GM23338 (cell line): Measurements from ENCODE around the gene PRR18.

Experiments used
- CREB1 ChIP-seq: fragments of 250-450 bp; sonication (Bioruptor Pico); IDR thresholded peaks from 2 replicates; pipeline ENCODE4 v1.5.0; 2020; ENCODE audit warnings: low read depth, mild to moderate bottlenecking, moderate library complexity
- CTCF ChIP-seq, 2 experiments: fragments of 200-600 bp in 1 of 2; sonication (generic) in 1 of 2; conservative IDR thresholded peaks; 2 replicates each; pipeline versions ENCODE4 v1.5.1 to v1.6.1; 2016 to 2017; ENCODE audit warnings: antibody characterized with exemption in 2 of 2, low read depth in 2 of 2, mild to moderate bottlenecking in 2 of 2, moderate library complexity in 1 of 2
- ETS1 ChIP-seq: IDR thresholded peaks from 2 replicates; pipeline ENCODE4 v1.6.1; 2016; ENCODE audit warnings: antibody characterized with exemption
- EZH2 ChIP-seq: fragments of 200-600 bp; sonication (generic); IDR thresholded peaks from one replicate; pipeline ENCODE4 v1.8.0; 2017; ENCODE audit warnings: antibody characterized with exemption, mild to moderate bottlenecking, low read depth; ENCODE audit not compliant: unreplicated experiment
- EZH2phosphoT487 ChIP-seq: fragments of 200-600 bp; sonication (generic); IDR thresholded peaks from one replicate; pipeline ENCODE4 v1.8.1; 2018; ENCODE audit warnings: antibody characterized with exemption; ENCODE audit not compliant: unreplicated experiment
- JUNB ChIP-seq: IDR thresholded peaks from one replicate; pipeline ENCODE4 v1.6.1; 2016; ENCODE audit warnings: antibody characterized with exemption; ENCODE audit not compliant: unreplicated experiment
- NANOG ChIP-seq: IDR thresholded peaks from 2 replicates; pipeline ENCODE4 v1.6.1; 2016; ENCODE audit warnings: antibody characterized with exemption, borderline replicate concordance
- POLR2AphosphoS5 ChIP-seq: IDR thresholded peaks from 2 replicates; pipeline ENCODE4 v1.6.1; 2016; ENCODE audit warnings: antibody characterized with exemption, low read depth
- REST ChIP-seq: IDR thresholded peaks from one replicate; pipeline ENCODE4 v1.6.1; 2018; ENCODE audit warnings: antibody characterized with exemption; ENCODE audit not compliant: unreplicated experiment
- STAT1 ChIP-seq: IDR thresholded peaks from one replicate; pipeline ENCODE4 v1.6.1; 2016; ENCODE audit warnings: antibody characterized with exemption; ENCODE audit not compliant: unreplicated experiment
- ZNF114 ChIP-seq: fragments of 250-450 bp; sonication (Bioruptor Pico); IDR thresholded peaks from 2 replicates; pipeline ENCODE4 v1.5.0; 2020; ENCODE audit warnings: mild to moderate bottlenecking, moderate library complexity
- ZNF331 ChIP-seq: fragments of 250-450 bp; sonication (Bioruptor Pico); IDR thresholded peaks from 2 replicates; pipeline ENCODE4 v1.5.0; 2020; ENCODE audit warnings: low read depth, mild to moderate bottlenecking, moderate library complexity
- ZNF462 ChIP-seq: fragments of 250-450 bp; sonication (Bioruptor Pico); IDR thresholded peaks from 2 replicates; pipeline ENCODE4 v1.5.0; 2020; ENCODE audit warnings: mild to moderate bottlenecking, moderate library complexity

- no peak for TF ChIP-seq CTCF (conservative IDR thresholded peaks at IDR 0.05; ENCODE audit: low read depth in 2 of 2)
- no peak for TF ChIP-seq EZH2phosphoT487
- TF ChIP-seq REST, result no peak
- no peak for TF ChIP-seq EZH2
- TF ChIP-seq POLR2AphosphoS5, result no peak
- TF ChIP-seq JUNB, result no peak
- TF ChIP-seq ETS1, result no peak
- TF ChIP-seq CREB1 (CRISPR knock-in tag), result no peak
- TF ChIP-seq ZNF331, result no peak
- TF ChIP-seq NANOG, result no peak
- TF ChIP-seq STAT1, result no peak
- no peak for TF ChIP-seq ZNF114 (CRISPR knock-in tag)
- no peak for TF ChIP-seq ZNF462
Observed at GRCh38 chr6:166315436-166315835, 7.2 kb upstream of the PRR18 start.
